ENCODE data around the gene SHQ1. TPM values are rescaled to one million over a fixed set of nuclear protein-coding genes. Genes with fewer than 3 reads are reported as not detected.

SHQ1 gene
- total and polyA plus RNA-seq, 2 donors (not counting 3 experiments of a cell fraction or from before 2014, with no cell fraction given): 7.3 to 20.6 TPM

DNA sequence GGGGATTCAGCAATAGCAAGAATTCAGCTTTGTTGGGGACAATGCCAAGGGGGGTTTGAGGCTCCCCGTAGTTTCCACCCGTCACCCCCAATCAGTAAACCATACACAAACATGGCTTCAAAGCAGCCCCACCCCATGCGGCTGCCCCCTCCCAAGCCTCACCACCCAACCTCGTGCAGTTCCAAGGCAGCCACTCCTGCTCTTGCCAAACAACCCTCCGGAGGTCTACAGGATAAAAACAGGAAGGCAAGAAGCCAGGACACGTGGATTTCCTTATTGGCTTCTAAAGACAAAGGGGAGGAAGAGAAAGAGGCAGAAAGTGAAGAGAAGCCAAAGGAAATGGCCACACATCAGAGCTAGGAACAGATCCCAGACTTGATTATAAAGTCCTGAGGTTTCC is 121.1 kb downstream of the SHQ1 start:
- Histone ChIP-seq H3K36me3 (ENCODE audit: control insufficient read depth in 2 of 2, extremely low read depth in 1 of 2, insufficient read depth in 2 of 2, low read length in 2 of 2) (no peaks in the 10 kb centered on the region), H3K9me3 (replicated peaks; ENCODE audit: control insufficient read depth, insufficient read depth, low read length) (no peaks in the 10 kb centered on the region), H3K27me3 (ENCODE audit: control insufficient read depth in 2 of 2, insufficient read depth in 2 of 2, low read length in 2 of 2) (no peaks in the 10 kb centered on the region), H3K9me1 (replicated peaks; ENCODE audit: control insufficient read depth, extremely low read depth, insufficient read depth, low read length) (no peaks in the 10 kb centered on the region), H4K20me1 (replicated peaks; ENCODE audit: control insufficient read depth, extremely low read depth, insufficient read depth, low read length) (no peaks in the 10 kb centered on the region), H3K27ac (ENCODE audit: insufficient read depth, low read depth, low read length) (no peak overlapping the region), H2AFZ (ENCODE audit: low read depth, low read length) (no peak overlapping the region), H3K4me3 (replicated peaks in 1 of 3; ENCODE audit: insufficient read depth in 1 of 3, low read depth in 1 of 3, low read length in 3 of 3) (no peak overlapping the region), H3K4me1 (ENCODE audit: control insufficient read depth, extremely low read depth, insufficient read depth, low read length) (peaks cover 8% of the 10 kb centered on the region), H3K4me2 (ENCODE audit: insufficient read depth, low read length) (peak overlapping the region; percentile 56), H3K9ac (replicated peaks; ENCODE audit: extremely low read depth, insufficient read depth, low read length) (no peak overlapping the region), H3K79me2 (ENCODE audit: control insufficient read depth, insufficient read depth, low read length) (no peaks in the 10 kb centered on the region)
- FAIRE-seq (peak; percentile 64), DNase-seq (ENCODE audit: low read depth, low spot score) (peak; percentile 72)
- dilution Hi-C loops (cut with MboI; ENCODE audit: extremely low pct_ligation_motif_present, low sequenced_read_pairs): no loop called here
- intact Hi-C loops (cut with micrococcal nuclease): no loop called here
- POLR2A ChIA-PET: no interaction called here
- TF ChIP-seq GATA2 (IDR thresholded peaks at IDR 0.05; ENCODE audit: insufficient read depth, insufficient read length, low read depth, low read length) (peak; percentile 16), POLR2A (IDR thresholded peaks at IDR 0.05; ENCODE audit: low read depth, low read length) (no peak)
- CTCF ChIA-PET: interaction anchor here (1.0 kb wide), 1 partner anchor 62 kb away, joined by 3 read pairs; no protein-coding TSS in a partner anchor
- BruUV-seq (replicated peaks): no TSS peak

DNA sequence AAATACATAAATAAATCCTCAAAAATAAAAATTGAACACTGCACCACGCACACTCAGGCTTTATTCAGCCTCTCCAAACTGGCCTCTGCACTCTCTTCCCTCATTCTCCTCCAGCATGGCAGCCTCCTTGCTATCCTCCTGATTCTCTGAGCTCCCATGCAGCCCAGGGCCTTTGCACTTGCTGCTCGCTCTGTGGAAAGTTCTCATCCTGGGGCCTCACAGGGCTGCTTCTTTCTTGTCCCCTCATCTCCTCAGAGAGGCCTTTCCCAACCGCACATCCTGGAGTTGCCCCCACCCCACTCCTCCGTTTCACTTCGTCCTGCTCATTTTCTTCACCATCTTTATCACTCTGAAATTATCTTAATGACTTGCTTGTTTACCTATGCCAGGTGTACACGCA is 123.0 kb downstream of the SHQ1 start:
- Histone ChIP-seq H3K4me3 (replicated peaks in 1 of 3; ENCODE audit: insufficient read depth in 1 of 3, low read depth in 1 of 3, low read length in 3 of 3) (no peak overlapping the region), H3K9me3 (replicated peaks; ENCODE audit: control insufficient read depth, insufficient read depth, low read length) (no peaks in the 10 kb centered on the region), H3K4me2 (ENCODE audit: insufficient read depth, low read length) (no peak overlapping the region), H3K79me2 (ENCODE audit: control insufficient read depth, insufficient read depth, low read length) (no peaks in the 10 kb centered on the region), H3K36me3 (ENCODE audit: control insufficient read depth in 2 of 2, extremely low read depth in 1 of 2, insufficient read depth in 2 of 2, low read length in 2 of 2) (no peaks in the 10 kb centered on the region), H2AFZ (ENCODE audit: low read depth, low read length) (no peak overlapping the region), H3K9me1 (replicated peaks; ENCODE audit: control insufficient read depth, extremely low read depth, insufficient read depth, low read length) (no peaks in the 10 kb centered on the region), H3K27ac (ENCODE audit: insufficient read depth, low read depth, low read length) (no peak overlapping the region), H3K27me3 (ENCODE audit: control insufficient read depth in 2 of 2, insufficient read depth in 2 of 2, low read length in 2 of 2) (no peaks in the 10 kb centered on the region), H4K20me1 (replicated peaks; ENCODE audit: control insufficient read depth, extremely low read depth, insufficient read depth, low read length) (no peaks in the 10 kb centered on the region), H3K9ac (replicated peaks; ENCODE audit: extremely low read depth, insufficient read depth, low read length) (no peak overlapping the region), H3K4me1 (ENCODE audit: control insufficient read depth, extremely low read depth, insufficient read depth, low read length) (peaks cover 8% of the 10 kb centered on the region)
- intact Hi-C loops (cut with micrococcal nuclease) (no loop called here), dilution Hi-C loops (cut with MboI; ENCODE audit: extremely low pct_ligation_motif_present, low sequenced_read_pairs) (no loop called here)
- no peak for TF ChIP-seq MYC (IDR thresholded peaks at IDR 0.05; ENCODE audit: low read depth, low read length)
- TF ChIP-seq EZH2 (IDR thresholded peaks at IDR 0.05; ENCODE audit: borderline replicate concordance, low read depth, low read length, severe bottlenecking): no peak
- TF ChIP-seq GATA2 (IDR thresholded peaks at IDR 0.05; ENCODE audit: insufficient read depth, insufficient read length, low read depth, low read length): no peak
- TF ChIP-seq, protein P1, sequence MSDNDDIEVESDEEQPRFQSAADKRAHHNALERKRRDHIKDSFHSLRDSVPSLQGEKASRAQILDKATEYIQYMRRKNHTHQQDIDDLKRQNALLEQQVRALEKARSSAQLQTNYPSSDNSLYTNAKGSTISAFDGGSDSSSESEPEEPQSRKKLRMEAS (IDR thresholded peaks at IDR 0.05; ENCODE audit: insufficient read depth, insufficient read length): no peak
- TF ChIP-seq POLR2A (IDR thresholded peaks at IDR 0.05; ENCODE audit: low read depth, low read length): no peak
- no TSS peak for BruUV-seq (replicated peaks)
- ChIA-PET CTCF (no interaction called here), POLR2A (no interaction called here)
- FAIRE-seq (no peak), DNase-seq (ENCODE audit: low read depth, low spot score) (no peak)

All from endothelial cell of umbilical vein (primary cell).